ENCODE data around the gene PIGL.

DNA sequence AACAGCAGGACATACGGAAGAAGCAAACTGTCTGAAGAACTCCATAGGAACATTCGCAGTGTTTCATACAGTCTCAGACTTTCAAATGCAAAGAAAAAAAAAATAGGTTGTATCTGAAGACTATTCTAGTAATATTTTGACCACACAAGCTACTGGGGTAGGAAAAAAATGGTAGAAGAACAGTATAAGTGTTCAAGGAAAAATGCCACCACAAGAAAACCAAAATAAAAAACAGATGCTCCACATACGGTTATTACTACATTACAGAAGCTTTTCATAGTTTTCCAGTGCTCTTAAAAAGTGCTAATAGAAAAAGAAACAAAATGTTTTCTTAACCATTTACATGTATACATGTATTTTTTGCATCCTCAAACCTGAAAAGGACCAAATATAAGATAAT, 5.4 kb upstream of the PIGL start:
- TF ChIP-seq, protein P1, sequence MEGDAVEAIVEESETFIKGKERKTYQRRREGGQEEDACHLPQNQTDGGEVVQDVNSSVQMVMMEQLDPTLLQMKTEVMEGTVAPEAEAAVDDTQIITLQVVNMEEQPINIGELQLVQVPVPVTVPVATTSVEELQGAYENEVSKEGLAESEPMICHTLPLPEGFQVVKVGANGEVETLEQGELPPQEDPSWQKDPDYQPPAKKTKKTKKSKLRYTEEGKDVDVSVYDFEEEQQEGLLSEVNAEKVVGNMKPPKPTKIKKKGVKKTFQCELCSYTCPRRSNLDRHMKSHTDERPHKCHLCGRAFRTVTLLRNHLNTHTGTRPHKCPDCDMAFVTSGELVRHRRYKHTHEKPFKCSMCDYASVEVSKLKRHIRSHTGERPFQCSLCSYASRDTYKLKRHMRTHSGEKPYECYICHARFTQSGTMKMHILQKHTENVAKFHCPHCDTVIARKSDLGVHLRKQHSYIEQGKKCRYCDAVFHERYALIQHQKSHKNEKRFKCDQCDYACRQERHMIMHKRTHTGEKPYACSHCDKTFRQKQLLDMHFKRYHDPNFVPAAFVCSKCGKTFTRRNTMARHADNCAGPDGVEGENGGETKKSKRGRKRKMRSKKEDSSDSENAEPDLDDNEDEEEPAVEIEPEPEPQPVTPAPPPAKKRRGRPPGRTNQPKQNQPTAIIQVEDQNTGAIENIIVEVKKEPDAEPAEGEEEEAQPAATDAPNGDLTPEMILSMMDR (IDR thresholded peaks at IDR 0.05) = no peak
- no peak for TF ChIP-seq POLR2A (IDR thresholded peaks at IDR 0.05)

Data from breast epithelium (tissue), 3 donors.